RWPE1 (cell line): ENCODE data around the gene FAM83C.

Experiments
- CTCF ChIA-PET: fragments of 350-600 bp; sonication (Branson Sonifier 250); formaldehyde crosslinking; extraction: SDS; loops from one replicate; lab custom pipeline; 2021; lab: Yijun Ruan, JAX
- POLR2A ChIA-PET: fragments of 400-600 bp; formaldehyde crosslinking; extraction: SDS; loops from one replicate; lab custom pipeline; 2020; ENCODE audit warnings: antibody characterized with exemption; ENCODE audit not compliant: low non-redundant PET; lab: Yijun Ruan, JAX
- DNase-seq: peaks from one replicate; pipeline ENCODE4 v3.0.0; 2012; ENCODE audit warnings: low spot score
- H3K27ac ChIP-seq: fragments of 450-650 bp; 2 replicates; pipeline ENCODE4 v1.5.1; 2017
- TF ChIP-seq, protein P1 (sequence below): fragments of 450-650 bp; conservative IDR thresholded peaks from 2 replicates; pipeline ENCODE4 v1.5.1; 2017; ENCODE audit warnings: low read depth, mild to moderate bottlenecking

FAM83C gene

DNA sequence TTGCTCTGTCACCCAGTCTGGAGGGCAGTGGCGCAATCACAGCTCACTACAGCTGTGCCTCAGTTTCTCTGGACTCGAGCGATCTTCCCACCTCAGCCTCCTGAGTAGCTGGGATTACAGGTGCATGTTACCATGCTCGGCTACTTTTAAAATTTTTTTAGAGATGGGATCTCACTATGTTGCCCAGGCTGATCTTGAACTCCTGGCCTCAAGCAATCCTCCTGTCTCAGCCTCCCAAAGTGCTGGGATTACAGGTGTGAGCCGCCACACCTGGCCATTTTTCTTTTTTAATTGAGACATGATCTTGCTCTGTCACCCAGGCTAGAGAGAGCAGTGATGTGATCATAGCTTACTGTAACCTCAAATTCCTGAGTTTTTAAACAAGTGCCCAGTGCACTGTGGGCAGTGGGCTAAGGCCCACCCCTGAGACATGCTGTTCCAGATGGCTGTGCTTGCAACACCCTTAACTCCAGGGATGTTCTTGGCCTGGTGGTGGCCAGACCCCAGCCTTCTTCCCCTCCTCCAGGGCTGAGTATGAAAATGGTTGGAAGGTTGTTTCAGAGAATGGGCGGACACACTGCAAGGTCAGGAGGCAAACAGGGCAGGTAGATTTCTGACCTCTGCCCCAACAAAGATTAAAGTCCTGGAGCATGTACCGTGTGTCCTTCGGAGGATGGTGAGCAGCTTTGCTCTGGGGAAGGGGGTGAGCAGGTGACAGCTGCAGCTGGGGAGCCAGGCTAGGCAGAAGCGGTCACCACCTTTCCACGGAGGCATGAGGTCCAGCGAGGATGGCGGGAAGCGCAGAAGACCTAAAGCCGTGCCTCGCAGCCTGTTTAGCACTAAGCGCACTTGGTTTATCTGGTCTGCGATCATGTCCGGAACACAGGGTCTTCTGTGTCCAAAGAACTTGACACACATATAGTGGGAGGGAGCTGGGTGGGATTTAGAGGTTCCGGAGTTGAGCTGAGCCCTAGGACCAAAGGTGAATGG lies 1.4 kb upstream of the FAM83C start:
- TF ChIP-seq, protein P1, sequence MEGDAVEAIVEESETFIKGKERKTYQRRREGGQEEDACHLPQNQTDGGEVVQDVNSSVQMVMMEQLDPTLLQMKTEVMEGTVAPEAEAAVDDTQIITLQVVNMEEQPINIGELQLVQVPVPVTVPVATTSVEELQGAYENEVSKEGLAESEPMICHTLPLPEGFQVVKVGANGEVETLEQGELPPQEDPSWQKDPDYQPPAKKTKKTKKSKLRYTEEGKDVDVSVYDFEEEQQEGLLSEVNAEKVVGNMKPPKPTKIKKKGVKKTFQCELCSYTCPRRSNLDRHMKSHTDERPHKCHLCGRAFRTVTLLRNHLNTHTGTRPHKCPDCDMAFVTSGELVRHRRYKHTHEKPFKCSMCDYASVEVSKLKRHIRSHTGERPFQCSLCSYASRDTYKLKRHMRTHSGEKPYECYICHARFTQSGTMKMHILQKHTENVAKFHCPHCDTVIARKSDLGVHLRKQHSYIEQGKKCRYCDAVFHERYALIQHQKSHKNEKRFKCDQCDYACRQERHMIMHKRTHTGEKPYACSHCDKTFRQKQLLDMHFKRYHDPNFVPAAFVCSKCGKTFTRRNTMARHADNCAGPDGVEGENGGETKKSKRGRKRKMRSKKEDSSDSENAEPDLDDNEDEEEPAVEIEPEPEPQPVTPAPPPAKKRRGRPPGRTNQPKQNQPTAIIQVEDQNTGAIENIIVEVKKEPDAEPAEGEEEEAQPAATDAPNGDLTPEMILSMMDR, result no peak
- no peak for DNase-seq
- no peak overlapping the region for H3K27ac ChIP-seq
- ChIA-PET POLR2A (interaction anchor here (1.1 kb wide), 1 partner anchor 9 kb away, joined by 4 read pairs; the partner anchor contains the start of gene EIF6), CTCF (interaction anchor here (2.3 kb wide), 1 partner anchor 10 kb away, joined by 12 read pairs; no protein-coding TSS in a partner anchor)

DNA sequence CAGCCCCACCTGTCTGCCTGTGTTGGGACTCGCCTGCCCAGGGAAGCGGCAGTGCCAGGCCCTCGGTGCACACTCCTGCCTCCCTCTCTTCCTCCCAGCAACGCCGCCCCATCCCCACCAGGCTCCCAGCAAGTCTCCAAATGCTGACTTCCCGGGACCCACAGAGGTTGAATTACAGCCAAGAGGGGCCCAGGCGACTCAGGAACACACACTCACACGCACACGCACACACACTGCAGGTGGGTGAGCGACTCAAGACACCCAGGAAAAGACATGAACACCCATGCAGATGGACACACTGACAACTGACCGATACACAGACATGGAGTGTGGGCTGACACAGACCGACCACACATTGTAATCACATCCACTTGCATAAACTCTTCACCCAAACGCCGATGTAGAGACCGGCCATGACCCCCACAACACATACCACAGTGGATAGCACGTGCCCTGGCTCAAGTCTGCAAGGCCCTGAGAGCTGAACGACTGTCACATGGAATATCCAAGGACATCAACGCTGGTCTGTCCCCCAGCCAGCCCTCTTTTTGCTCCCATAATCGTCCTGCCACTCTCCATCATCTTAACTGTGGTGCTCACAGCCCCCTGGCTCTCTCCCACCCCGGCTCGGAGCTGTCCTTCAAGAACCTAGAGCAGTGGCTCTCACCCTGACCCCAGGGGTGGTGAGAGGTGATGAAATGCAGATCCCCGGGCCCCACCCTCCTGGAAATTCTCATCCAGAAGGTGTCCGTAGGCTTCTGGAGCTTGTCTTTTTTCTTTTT lies 470 bp upstream of the FAM83C start:
- ChIA-PET POLR2A (interaction anchor here (1.1 kb wide), 1 partner anchor 9 kb away, joined by 4 read pairs; the partner anchor contains the start of gene EIF6), CTCF (interaction anchor here (1.5 kb wide), 1 partner anchor 10 kb away, joined by 3 read pairs; no protein-coding TSS in a partner anchor)
- TF ChIP-seq, protein P1, result no peak
- H3K27ac ChIP-seq, result no peak overlapping the region
- DNase-seq, result no peak

DNA sequence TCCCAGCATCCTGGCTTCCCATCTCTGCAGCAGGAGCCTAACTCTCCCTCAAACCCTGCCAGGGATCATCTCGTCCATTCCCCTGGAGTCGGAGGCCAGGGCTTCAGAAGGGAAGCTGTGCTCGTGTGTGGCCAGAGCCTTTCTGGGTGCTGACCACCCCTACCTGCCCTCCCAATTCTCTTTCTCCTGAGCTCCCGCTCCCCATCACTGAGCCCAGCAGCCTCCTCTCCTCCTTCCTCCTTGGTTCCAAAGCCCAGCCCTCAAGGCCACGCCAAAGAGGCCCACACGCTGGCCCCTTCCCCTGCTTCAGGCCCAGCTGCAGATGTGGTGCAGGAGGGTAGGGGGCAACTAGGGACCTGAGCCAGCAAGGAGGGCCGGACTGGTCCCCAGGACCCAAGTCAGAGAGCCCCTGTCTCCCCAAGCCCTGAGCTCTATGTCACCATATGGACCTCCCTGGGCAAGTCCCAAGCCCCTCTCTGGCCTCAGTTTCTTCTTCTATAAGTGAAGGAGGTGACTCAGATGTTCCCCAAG lies 1.3 kb downstream of the FAM83C start:
- H3K27ac ChIP-seq, result no peak overlapping the region
- DNase-seq, result no peak
- TF ChIP-seq, protein P1, result no peak
- POLR2A ChIA-PET, result interaction anchor here (0.9 kb wide), 1 partner anchor 164 kb away, joined by 3 read pairs; no protein-coding TSS in a partner anchor
- CTCF ChIA-PET, result interaction anchor here (0.6 to 1.5 kb wide), 2 partner anchors 12 to 18 kb away, joined by 3 to 6 read pairs; no protein-coding TSS in a partner anchor

DNA sequence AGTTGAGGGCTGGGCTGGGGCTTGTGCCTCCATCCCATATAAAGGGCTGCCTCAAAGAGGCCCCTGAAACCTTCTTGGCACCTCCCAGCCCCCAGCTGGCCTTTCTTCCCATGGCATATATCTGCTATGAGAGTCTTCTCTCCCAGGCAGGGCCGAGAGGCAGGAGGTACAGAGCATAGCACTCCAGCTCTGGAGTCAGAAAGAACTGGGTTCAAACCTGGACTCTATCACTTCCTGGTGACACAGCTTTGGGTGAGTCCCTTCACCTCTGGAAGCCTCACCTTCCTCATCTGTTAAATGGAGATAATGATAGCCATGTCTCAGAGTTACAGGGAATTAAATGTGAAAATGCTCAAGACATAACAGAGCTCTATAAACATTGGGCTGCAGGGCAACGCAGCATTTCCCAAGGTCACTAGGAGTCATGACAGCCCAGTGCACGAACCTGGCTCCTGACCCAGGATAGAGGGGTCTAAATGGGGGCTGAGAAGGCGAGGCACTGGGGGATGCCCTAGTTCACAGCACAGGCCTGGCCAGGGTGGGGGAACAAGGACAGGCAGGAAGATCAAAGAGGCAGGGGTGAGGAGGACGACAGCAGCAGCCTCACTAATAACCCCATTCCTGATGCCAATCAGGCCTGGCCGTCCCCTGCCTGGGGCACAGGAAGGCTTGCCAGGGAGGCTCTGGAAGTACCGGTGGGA lies 1.9 kb downstream of the FAM83C start:
- DNase-seq, result no peak
- CTCF ChIA-PET, result interaction anchor here (0.6 to 1.4 kb wide), 4 partner anchors 13 to 157 kb away, joined by 3 to 9 read pairs (median 6); no protein-coding TSS in a partner anchor
- POLR2A ChIA-PET, result no interaction called here
- no peak overlapping the region for H3K27ac ChIP-seq
- TF ChIP-seq, protein P1, result no peak

DNA sequence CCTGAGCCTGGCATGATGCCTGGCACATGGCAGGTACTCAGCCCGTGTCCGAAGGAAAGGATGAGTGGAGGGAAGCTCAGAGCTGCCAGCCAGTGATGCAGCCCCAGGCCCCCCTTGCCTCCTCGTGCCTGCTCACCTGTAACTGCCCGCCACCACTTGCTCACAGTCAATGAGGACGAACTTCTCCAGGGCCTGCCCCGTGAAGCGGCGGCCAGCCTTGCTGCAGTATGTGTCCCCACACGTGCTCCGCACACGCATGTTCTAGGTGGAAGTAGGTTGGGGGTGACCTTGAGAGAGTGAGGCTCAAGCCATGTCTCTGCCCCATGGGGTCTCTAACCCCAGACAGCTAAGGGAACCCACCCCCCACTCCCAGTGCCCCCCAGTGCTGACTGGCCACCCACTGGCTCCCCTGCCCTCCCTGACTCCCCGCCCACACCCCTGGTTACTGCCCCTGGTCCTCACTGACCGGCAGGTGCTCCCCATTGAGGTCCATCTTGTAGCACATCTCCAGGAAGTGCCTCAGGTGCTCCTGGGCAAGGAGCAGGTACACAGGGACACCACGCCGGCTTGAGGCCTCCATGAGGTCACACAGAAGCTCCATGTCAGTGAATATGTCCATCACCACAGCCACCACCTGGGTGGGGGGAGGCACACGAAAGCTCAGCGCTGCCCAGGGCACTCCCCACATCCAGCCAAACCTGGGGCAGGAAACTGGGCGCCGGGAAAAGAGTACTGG lies 3.7 kb downstream of the FAM83C start:
- TF ChIP-seq, protein P1, result no peak
- CTCF ChIA-PET, result interaction anchor here (0.8 to 1.4 kb wide), 2 partner anchors 15 to 16 kb away, joined by 3 to 9 read pairs; no protein-coding TSS in a partner anchor
- no peak for DNase-seq
- no peak overlapping the region for H3K27ac ChIP-seq
- POLR2A ChIA-PET, result no interaction called here
